ENCODE measurements around the gene MYLK. TPM values are rescaled to one million over a fixed set of nuclear protein-coding genes. Genes with fewer than 3 reads are reported as not detected.

MYLK gene
- total and polyA plus RNA-seq, 10 of the 15 experiments (the other 5 are each of a cell fraction or from before 2014, with no cell fraction given): 0.04 to 1.6 (median 0.42) TPM; not detected in 1

GRCh38 chr3:123861081-123861836 lies 22.9 kb downstream of the MYLK start:
- Histone ChIP-seq H2AFZ (ENCODE audit: control insufficient read depth, low read depth, low read length) (no peak overlapping the region), H3K9me3 (replicated peaks; ENCODE audit: control insufficient read depth, insufficient read depth, low read length) (no peaks in the 10 kb centered on the region), H4K20me1 (ENCODE audit: control insufficient read depth, insufficient read depth) (no peaks in the 10 kb centered on the region), H3K27ac (ENCODE audit: control insufficient read depth, insufficient read depth) (no peak overlapping the region), H3K36me3 (ENCODE audit: control insufficient read depth in 2 of 2, insufficient read depth in 2 of 2, low read length in 1 of 2) (no peaks in the 10 kb centered on the region), H3K27me3 (replicated peaks in 1 of 2; ENCODE audit: control insufficient read depth in 2 of 2, insufficient read depth in 2 of 2, low read length in 1 of 2) (no peaks in the 10 kb centered on the region; a peak in 1 of 4 replicates), H3K9ac (ENCODE audit: control insufficient read depth, insufficient read depth, low read length) (no peak overlapping the region), H3K4me3 (no peak overlapping the region), H3K4me2 (ENCODE audit: control insufficient read depth, insufficient read depth) (no peak overlapping the region), H3K4me1 (ENCODE audit: control insufficient read depth, insufficient read depth, low read length) (no peaks in the 10 kb centered on the region), H3K79me2 (ENCODE audit: control insufficient read depth, insufficient read depth, low read length) (no peaks in the 10 kb centered on the region)
- SMC1A ChIA-PET (ENCODE audit: uncharacterized antibody, unreplicated experiment): interaction anchor here (0.8 kb wide), 1 partner anchor 12 kb away, joined by 3 read pairs; no protein-coding TSS in a partner anchor
- 56% methylated on average over 8 of the region's 8 CpGs for WGBS (ENCODE audit: insufficient coverage, insufficient replicate concordance, low lambda C conversion rate, missing lambda C conversion rate)
- FAIRE-seq: no peak
- in situ Hi-C loops (cut with MboI): no loop called here
- POLR2A ChIA-PET: no interaction called here
- ATAC-seq: no peak
- intact Hi-C loops (cut with micrococcal nuclease; ENCODE audit: unreplicated experiment): no loop called here
- CTCF ChIA-PET: no interaction called here
- TF ChIP-seq MYC (IDR thresholded peaks at IDR 0.05; ENCODE audit: insufficient read depth, insufficient read length, insufficient replicate concordance, low read length, severe bottlenecking) (no peak), CBFB (IDR thresholded peaks at IDR 0.05; ENCODE audit: low read depth) (no peak), HDGF (IDR thresholded peaks at IDR 0.05) (no peak), TCF3 (IDR thresholded peaks at IDR 0.05; ENCODE audit: borderline replicate concordance, insufficient read depth, low read depth, low read length) (no peak)
- BruUV-seq (replicated peaks): no TSS peak
- RAD21 ChIA-PET (ENCODE audit: unreplicated experiment): interaction anchor here (1.0 kb wide), 1 partner anchor 209 kb away, joined by 3 read pairs; no protein-coding TSS in a partner anchor
- DNase-seq (ENCODE audit: low read depth, low spot score): no peak

- ChIA-PET POLR2A (no interaction called here), RAD21 (ENCODE audit: unreplicated experiment) (no interaction called here), SMC1A (ENCODE audit: uncharacterized antibody, unreplicated experiment) (no interaction called here), CTCF (no interaction called here)
- Histone ChIP-seq H3K9me3 (replicated peaks; ENCODE audit: control insufficient read depth, insufficient read depth, low read length) (no peaks in the 10 kb centered on the region), H3K9ac (ENCODE audit: control insufficient read depth, insufficient read depth, low read length) (no peak overlapping the region), H3K79me2 (ENCODE audit: control insufficient read depth, insufficient read depth, low read length) (no peaks in the 10 kb centered on the region), H3K27ac (ENCODE audit: control insufficient read depth, insufficient read depth) (no peak overlapping the region), H3K27me3 (replicated peaks in 1 of 2; ENCODE audit: control insufficient read depth in 2 of 2, insufficient read depth in 2 of 2, low read length in 1 of 2) (no peaks in the 10 kb centered on the region; a peak in 1 of 4 replicates), H3K4me3 (no peak overlapping the region), H4K20me1 (ENCODE audit: control insufficient read depth, insufficient read depth) (no peaks in the 10 kb centered on the region), H3K4me1 (ENCODE audit: control insufficient read depth, insufficient read depth, low read length) (no peaks in the 10 kb centered on the region), H3K4me2 (ENCODE audit: control insufficient read depth, insufficient read depth) (no peak overlapping the region), H3K36me3 (ENCODE audit: control insufficient read depth in 2 of 2, insufficient read depth in 2 of 2, low read length in 1 of 2) (no peaks in the 10 kb centered on the region), H2AFZ (ENCODE audit: control insufficient read depth, low read depth, low read length) (no peak overlapping the region)
- no TSS peak for BruUV-seq (replicated peaks)
- DNase-seq (ENCODE audit: low read depth, low spot score) (no peak), FAIRE-seq (no peak), ATAC-seq (no peak)
- intact Hi-C loops (cut with micrococcal nuclease; ENCODE audit: unreplicated experiment): no loop called here
- WGBS (ENCODE audit: insufficient coverage, insufficient replicate concordance, low lambda C conversion rate, missing lambda C conversion rate): 32% methylated on average over 1 of the region's 1 CpG
- in situ Hi-C loops (cut with MboI): no loop called here
- no peak for TF ChIP-seq TARDBP (IDR thresholded peaks at IDR 0.05; ENCODE audit: borderline replicate concordance)
- TF ChIP-seq STAT1 (conservative IDR thresholded peaks at IDR 0.05): no peak
- no peak for TF ChIP-seq FOS (IDR thresholded peaks at IDR 0.05; ENCODE audit: borderline replicate concordance, extremely low read depth, insufficient read length)
- no peak for TF ChIP-seq JUNB (IDR thresholded peaks at IDR 0.05)
- no peak for TF ChIP-seq GABPA (IDR thresholded peaks at IDR 0.05; ENCODE audit: low read depth)
- TF ChIP-seq, protein P1, sequence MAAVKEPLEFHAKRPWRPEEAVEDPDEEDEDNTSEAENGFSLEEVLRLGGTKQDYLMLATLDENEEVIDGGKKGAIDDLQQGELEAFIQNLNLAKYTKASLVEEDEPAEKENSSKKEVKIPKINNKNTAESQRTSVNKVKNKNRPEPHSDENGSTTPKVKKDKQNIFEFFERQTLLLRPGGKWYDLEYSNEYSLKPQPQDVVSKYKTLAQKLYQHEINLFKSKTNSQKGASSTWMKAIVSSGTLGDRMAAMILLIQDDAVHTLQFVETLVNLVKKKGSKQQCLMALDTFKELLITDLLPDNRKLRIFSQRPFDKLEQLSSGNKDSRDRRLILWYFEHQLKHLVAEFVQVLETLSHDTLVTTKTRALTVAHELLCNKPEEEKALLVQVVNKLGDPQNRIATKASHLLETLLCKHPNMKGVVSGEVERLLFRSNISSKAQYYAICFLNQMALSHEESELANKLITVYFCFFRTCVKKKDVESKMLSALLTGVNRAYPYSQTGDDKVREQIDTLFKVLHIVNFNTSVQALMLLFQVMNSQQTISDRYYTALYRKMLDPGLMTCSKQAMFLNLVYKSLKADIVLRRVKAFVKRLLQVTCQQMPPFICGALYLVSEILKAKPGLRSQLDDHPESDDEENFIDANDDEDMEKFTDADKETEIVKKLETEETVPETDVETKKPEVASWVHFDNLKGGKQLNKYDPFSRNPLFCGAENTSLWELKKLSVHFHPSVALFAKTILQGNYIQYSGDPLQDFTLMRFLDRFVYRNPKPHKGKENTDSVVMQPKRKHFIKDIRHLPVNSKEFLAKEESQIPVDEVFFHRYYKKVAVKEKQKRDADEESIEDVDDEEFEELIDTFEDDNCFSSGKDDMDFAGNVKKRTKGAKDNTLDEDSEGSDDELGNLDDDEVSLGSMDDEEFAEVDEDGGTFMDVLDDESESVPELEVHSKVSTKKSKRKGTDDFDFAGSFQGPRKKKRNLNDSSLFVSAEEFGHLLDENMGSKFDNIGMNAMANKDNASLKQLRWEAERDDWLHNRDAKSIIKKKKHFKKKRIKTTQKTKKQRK (IDR thresholded peaks at IDR 0.05; ENCODE audit: low read depth, low read length): no peak
- TF ChIP-seq IKZF1 (conservative IDR thresholded peaks at IDR 0.05): no peak
- TF ChIP-seq POLR2AphosphoS2 (IDR thresholded peaks at IDR 0.05; ENCODE audit: low read depth, low read length): no peak
- no peak for TF ChIP-seq TAF1 (IDR thresholded peaks at IDR 0.05; ENCODE audit: borderline replicate concordance, low read depth, low read length)
- TF ChIP-seq ATF7 (IDR thresholded peaks at IDR 0.05; ENCODE audit: low read depth): no peak
- no peak for TF ChIP-seq WRNIP1 (IDR thresholded peaks at IDR 0.05; ENCODE audit: borderline replicate concordance, low read depth, low read length)
- no peak for TF ChIP-seq KLF5 (IDR thresholded peaks at IDR 0.05; ENCODE audit: partially characterized antibody)
- no peak for TF ChIP-seq NBN (IDR thresholded peaks at IDR 0.05)
Measured at GRCh38 chr3:123859177-123859576, 25.0 kb downstream of the MYLK start.
